Testis (tissue), 2 donors: Measurements from ENCODE around the gene CRIM1.

Source experiments
- POLR2A ChIP-seq: fragments of 450-650 bp; IDR thresholded peaks from one replicate; pipeline ENCODE4 v1.6.1; 2017; ENCODE audit warnings: antibody characterized with exemption, mild to moderate bottlenecking, moderate library complexity
- TF ChIP-seq, protein P1 (sequence below), 3 experiments: fragments of 450-650 bp in 2 of 3; fragments of 200-600 bp in 1 of 3; sonication (generic) in 1 of 3; IDR thresholded peaks; one replicate each; pipeline ENCODE4 v1.5.1; 2016 to 2019; ENCODE audit warnings: antibody characterized with exemption in 3 of 3, mild to moderate bottlenecking in 2 of 3, moderate library complexity in 1 of 3

DNA sequence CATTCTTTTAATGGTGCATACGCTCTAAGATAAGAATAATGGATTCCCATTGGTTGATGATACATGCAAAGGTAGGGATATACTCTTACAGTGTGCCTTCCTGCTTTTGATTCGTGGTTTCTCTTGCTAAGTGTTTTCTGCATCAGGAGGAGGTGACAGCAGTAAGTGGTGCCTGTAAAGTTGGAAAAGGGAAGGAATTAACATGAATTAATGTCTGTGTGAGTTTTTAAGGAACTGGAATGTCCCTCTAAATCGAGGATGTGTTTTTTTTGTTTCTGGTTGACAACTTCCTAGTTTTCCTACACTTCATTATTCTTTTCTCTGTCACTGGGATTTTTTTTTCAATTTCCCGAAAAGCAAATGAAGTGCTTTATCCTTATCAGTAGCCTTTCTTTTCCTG lies 54.4 kb downstream of the CRIM1 start:
- TF ChIP-seq POLR2A = no peak
- TF ChIP-seq, protein P1, sequence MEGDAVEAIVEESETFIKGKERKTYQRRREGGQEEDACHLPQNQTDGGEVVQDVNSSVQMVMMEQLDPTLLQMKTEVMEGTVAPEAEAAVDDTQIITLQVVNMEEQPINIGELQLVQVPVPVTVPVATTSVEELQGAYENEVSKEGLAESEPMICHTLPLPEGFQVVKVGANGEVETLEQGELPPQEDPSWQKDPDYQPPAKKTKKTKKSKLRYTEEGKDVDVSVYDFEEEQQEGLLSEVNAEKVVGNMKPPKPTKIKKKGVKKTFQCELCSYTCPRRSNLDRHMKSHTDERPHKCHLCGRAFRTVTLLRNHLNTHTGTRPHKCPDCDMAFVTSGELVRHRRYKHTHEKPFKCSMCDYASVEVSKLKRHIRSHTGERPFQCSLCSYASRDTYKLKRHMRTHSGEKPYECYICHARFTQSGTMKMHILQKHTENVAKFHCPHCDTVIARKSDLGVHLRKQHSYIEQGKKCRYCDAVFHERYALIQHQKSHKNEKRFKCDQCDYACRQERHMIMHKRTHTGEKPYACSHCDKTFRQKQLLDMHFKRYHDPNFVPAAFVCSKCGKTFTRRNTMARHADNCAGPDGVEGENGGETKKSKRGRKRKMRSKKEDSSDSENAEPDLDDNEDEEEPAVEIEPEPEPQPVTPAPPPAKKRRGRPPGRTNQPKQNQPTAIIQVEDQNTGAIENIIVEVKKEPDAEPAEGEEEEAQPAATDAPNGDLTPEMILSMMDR (IDR thresholded peaks at IDR 0.05) = no peak
